Measurements from ENCODE around the gene AVPR2. TPM values are rescaled to one million over a fixed set of nuclear protein-coding genes. Genes with fewer than 3 reads are reported as not detected.

AVPR2 gene
- total RNA-seq, 1 experiment from 2014 or later: 3.2 TPM

GRCh38 chrX:153906126-153906917 is 1.8 kb downstream of the AVPR2 start:
- no peaks in the 10 kb centered on the region for H4K20me1 ChIP-seq (ENCODE audit: insufficient read depth)
- no peaks in the 10 kb centered on the region for H3K9me2 ChIP-seq (ENCODE audit: insufficient read depth)
- H3K27ac ChIP-seq: no peak overlapping the region
- POLR2A ChIA-PET (ENCODE audit: unreplicated experiment): interaction anchor here (0.5 kb wide), 1 partner anchor 571 kb away, joined by 3 read pairs; no protein-coding TSS in a partner anchor
- no peaks in the 10 kb centered on the region for H3K36me3 ChIP-seq (ENCODE audit: low read depth)
- H3K27me3 ChIP-seq (ENCODE audit: insufficient read depth, low read depth): no peaks in the 10 kb centered on the region
- peaks cover 16% of the 10 kb centered on the region for H3K4me1 ChIP-seq (replicated peaks; ENCODE audit: insufficient read depth)
- no peak overlapping the region for H3K4me2 ChIP-seq
- TF ChIP-seq CTCF (conservative IDR thresholded peaks at IDR 0.05) (no peak), EZH2 (IDR thresholded peaks at IDR 0.05; ENCODE audit: low read depth) (no peak)
- no peaks in the 10 kb centered on the region for H3K9me3 ChIP-seq (ENCODE audit: insufficient read depth, low read depth)
- CTCF ChIA-PET: interaction anchor here (0.6 kb wide), 1 partner anchor 29 kb away, joined by 4 read pairs; the partner anchor contains the start of gene NAA10
- BruUV-seq (replicated peaks): no TSS peak
- H3K79me2 ChIP-seq (ENCODE audit: low read depth): no peaks in the 10 kb centered on the region
- intact Hi-C loops (cut with micrococcal nuclease; ENCODE audit: unreplicated experiment): no loop called here
- H3F3A ChIP-seq (ENCODE audit: insufficient read depth, low read depth): no peaks in the 10 kb centered on the region
- H3K4me3 ChIP-seq: no peak overlapping the region
- no peak for DNase-seq
- no peak overlapping the region for H2AFZ ChIP-seq

DNA sequence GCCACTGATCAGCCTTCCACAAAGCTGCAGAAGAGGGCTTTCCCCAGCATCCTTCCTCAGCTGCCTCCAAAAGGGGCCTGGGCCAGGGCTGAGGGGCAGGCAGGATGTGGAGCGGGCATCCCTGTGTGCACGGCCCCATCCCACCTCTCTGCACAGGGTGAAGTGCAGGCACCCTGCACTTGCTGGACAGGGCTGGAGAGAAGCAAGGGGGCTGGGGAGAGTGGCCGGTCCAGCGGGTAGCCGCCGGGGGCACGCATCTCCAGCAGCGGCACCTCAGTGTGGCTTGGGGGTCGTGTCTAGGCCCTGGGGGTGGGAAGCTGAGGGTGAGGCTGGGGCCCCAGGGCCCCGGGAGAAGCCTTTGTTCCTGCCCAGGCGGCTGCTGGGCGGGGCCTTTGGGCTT is 3.0 kb downstream of the AVPR2 start:
- POLR2A ChIA-PET (ENCODE audit: unreplicated experiment): no interaction called here
- DNase-seq: no peak
- Histone ChIP-seq H3K4me2 (no peak overlapping the region), H3K79me2 (ENCODE audit: low read depth) (no peaks in the 10 kb centered on the region), H2AFZ (no peak overlapping the region), H3K27ac (no peak overlapping the region), H4K20me1 (ENCODE audit: insufficient read depth) (no peaks in the 10 kb centered on the region), H3K27me3 (ENCODE audit: insufficient read depth, low read depth) (no peaks in the 10 kb centered on the region), H3K9me2 (ENCODE audit: insufficient read depth) (no peaks in the 10 kb centered on the region), H3F3A (ENCODE audit: insufficient read depth, low read depth) (no peaks in the 10 kb centered on the region), H3K4me3 (no peak overlapping the region), H3K36me3 (ENCODE audit: low read depth) (no peaks in the 10 kb centered on the region), H3K9me3 (ENCODE audit: insufficient read depth, low read depth) (no peaks in the 10 kb centered on the region), H3K4me1 (replicated peaks; ENCODE audit: insufficient read depth) (peaks cover 5% of the 10 kb centered on the region; the same call in 1 of the 2 replicates)
- CTCF ChIA-PET: no interaction called here
- BruUV-seq (replicated peaks): no TSS peak
- intact Hi-C loops (cut with micrococcal nuclease; ENCODE audit: unreplicated experiment): no loop called here
- no peak for TF ChIP-seq EZH2 (IDR thresholded peaks at IDR 0.05; ENCODE audit: low read depth)

DNA sequence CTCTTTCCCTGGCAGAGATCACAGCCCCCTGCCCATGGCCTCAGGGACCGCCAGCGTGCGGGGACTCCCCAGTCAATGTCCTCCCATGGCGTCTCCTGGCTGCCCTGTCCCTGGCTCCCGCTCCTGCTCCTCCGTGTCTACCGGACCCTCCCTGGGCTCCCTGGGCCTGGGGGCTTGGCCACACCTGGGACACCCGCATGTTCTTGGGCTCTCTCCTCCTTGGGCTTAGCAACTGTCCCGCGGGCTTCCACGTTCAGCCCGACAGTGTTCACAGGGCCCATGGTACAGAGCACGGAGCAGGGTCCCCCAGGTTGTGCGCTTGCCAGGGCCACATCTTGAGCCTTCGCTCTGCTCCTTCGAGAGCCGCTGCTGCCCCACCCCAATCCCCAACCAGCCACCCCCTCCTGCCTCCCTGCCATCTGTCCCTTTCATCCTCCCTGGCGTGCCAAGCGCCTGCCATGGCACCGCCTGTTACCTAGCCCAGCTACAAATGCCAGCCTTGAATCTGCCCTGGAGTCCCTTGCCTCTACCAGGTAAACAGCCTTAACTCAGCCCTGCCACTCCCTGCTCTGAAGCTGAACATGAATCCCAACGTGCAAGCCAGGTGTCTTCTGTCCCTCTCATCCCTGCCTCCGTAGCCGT is 3.9 kb downstream of the AVPR2 start:
- H3K36me3 ChIP-seq (ENCODE audit: low read depth): no peaks in the 10 kb centered on the region
- no peaks in the 10 kb centered on the region for H3K4me1 ChIP-seq (replicated peaks; ENCODE audit: insufficient read depth)
- POLR2A ChIA-PET (ENCODE audit: unreplicated experiment): no interaction called here
- no peaks in the 10 kb centered on the region for H3K9me2 ChIP-seq (ENCODE audit: insufficient read depth)
- no peaks in the 10 kb centered on the region for H3K27me3 ChIP-seq (ENCODE audit: insufficient read depth, low read depth)
- CTCF ChIA-PET: no interaction called here
- no peaks in the 10 kb centered on the region for H4K20me1 ChIP-seq (ENCODE audit: insufficient read depth)
- H3K9me3 ChIP-seq (ENCODE audit: insufficient read depth, low read depth): no peaks in the 10 kb centered on the region
- TF ChIP-seq EZH2 (IDR thresholded peaks at IDR 0.05; ENCODE audit: low read depth) (no peak), CTCF (conservative IDR thresholded peaks at IDR 0.05) (no peak)
- no peaks in the 10 kb centered on the region for H3F3A ChIP-seq (ENCODE audit: insufficient read depth, low read depth)
- no peak overlapping the region for H3K4me3 ChIP-seq
- H3K27ac ChIP-seq: no peak overlapping the region
- H2AFZ ChIP-seq: no peak overlapping the region
- intact Hi-C loops (cut with micrococcal nuclease; ENCODE audit: unreplicated experiment): no loop called here
- no TSS peak for BruUV-seq (replicated peaks)
- no peak for DNase-seq
- H3K4me2 ChIP-seq: no peak overlapping the region
- no peaks in the 10 kb centered on the region for H3K79me2 ChIP-seq (ENCODE audit: low read depth)

Data from PC-9 (cell line).